COR-L47 (cell line): ENCODE results near the gene ADAM8.
"Not testable (repeated sequence)": the region's sequence is repeated elsewhere in the genome, so short reads cannot be mapped to it uniquely, and the experiment has no call there.

ENCODE experiments used
- DNase-seq: peaks from one replicate; lab custom pipeline; 2025; lab: John Stamatoyannopoulos, UW

The ADAM8 gene

DNA sequence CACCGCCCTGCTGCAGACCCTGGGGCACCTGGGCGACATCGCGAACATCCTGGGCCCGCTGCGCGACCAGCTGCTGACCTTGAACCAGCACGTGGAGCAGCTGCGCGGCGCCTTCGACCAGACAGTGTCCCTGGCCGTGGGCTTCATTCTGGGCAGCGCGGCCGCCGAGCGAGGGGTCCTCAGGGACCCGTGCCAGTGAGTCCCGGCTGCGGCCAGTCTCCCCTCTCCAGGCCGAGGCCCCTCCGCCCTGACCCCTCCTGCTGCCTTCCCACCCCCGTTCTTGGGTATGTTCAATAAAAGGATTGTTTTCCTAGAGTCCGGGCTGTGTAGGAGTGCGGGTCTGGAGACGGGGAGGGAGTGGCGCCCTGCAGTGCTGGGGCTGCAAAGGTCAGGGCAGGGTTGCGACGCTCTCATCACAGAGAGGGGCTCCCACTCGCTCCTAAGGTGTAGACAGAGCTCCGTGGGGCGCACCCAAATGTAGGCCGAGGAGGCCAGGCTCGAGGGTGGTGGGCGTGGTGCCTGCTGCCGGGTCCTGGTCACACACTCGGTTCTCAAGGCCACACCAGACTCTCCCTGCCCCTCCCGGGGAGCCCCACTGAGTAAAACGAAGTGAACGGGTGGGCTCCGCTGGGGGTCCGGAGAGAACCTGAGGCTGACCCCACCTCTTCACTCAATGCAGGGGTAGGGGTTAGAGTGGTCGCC, 45.3 kb downstream of the ADAM8 start:
- no peak for DNase-seq

DNA sequence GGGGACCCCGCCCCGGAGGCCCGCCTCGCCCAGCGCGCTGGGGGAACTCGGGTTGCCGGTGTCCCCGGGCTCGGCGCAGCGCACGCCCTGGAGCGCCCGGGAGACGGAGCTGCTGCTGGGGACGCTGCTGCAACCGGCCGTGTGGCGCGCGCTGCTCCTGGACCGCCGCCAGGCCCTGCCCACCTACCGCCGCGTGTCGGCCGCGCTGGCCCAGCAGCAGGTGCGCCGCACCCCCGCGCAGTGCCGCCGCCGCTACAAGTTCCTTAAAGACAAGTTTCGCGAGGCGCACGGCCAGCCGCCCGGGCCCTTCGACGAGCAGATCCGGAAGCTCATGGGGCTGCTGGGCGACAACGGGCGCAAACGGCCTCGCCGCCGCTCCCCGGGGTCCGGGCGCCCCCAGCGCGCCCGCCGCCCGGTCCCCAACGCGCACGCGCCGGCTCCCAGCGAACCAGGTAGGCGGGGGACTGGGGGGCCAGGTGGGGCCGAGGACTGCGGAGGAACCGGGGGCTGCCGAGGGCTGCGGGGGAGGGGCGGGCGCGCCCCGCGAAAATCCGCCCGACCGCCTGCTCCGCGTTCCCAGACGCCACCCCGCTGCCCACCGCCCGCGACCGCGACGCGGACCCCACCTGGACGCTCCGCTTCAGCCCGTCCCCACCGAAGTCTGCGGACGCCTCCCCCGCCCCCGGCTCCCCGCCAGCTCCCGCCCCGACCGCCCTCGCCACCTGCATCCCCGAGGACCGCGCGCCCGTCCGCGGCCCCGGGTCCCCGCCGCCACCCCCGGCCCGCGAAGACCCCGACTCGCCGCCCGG, 46.1 kb downstream of the ADAM8 start:
- no peak for DNase-seq

DNA sequence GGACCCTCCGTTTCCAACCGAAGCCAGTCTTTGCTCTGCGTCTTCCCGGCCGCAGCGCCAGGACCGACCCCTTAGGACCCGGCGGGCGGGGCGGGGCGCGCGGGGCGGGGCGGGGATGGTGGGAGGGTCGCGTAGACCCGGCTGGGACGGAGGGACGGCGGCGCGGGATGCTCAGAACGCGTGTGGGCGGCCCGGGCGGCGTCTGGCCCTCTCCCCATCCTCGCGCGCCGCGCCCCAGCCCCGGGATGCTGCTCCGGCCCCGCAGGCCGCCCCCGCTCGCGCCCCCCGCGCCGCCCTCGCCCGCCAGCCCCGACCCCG, 46.7 kb downstream of the ADAM8 start, which contains the start of gene UTF1:
Gene UTF1, plus strand, starts transcription at position 174 of the 318 bp plus-strand sequence. Its CDS starts 72 bp downstream, at position 246.
- DNase-seq: no peak

DNA sequence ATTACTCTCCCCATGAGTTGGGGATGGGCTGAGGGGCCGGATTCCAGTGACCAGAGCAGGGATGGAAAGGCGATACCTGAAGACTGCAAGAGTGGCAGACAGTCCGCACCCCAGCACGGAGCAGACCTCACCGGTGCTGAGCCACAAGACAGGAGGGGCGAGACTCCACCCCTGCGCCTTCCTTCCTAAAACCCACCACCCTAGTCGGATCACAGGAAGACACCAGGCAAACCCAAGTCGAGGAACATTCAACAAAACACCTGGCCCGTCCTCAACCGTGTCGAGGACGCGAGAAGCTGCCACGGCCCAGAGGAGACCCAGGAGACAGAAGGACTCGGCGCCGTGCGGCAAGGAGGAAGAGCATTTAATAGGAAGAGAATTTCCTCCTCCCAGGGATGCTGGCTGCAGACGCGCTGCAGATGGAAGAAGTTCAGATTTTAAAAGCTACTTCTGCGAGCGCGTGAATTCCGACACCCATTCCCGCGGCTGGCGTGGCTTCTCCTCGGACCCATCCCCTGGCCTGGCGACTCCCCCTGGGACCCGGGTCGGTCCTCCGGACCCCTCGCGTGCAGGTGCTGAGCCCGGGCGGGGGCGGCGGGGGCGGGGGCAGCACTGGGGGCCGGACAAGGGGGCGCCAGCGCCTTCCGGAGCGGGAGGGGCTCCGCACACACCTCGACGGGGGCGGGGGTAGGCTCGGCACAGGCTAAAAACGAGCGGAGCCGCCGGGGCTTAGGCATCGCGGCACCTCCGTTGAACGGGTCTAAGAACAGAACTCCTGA, 47.2 kb downstream of the ADAM8 start:
- DNase-seq: no peak

DNA sequence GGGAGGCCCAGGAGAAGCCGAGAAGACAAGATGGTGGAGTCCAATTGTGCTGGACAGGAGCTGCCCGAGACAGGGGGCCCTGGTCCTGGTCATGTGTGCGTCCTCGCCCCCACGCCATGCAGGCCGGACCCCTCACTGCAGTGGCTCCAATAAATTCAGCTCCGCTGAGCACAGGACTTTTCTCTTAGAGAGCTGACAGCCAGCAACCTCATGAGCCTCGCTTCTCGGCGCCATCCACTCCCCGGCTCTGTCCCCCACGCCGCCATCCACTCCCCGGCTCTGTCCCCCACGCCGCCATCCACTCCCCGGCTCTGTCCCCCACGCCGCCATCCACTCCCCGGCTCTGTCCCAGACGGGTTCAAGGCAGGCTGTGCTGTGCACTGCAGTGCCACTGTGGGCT, 49.4 kb downstream of the ADAM8 start:
- no peak for DNase-seq

DNA sequence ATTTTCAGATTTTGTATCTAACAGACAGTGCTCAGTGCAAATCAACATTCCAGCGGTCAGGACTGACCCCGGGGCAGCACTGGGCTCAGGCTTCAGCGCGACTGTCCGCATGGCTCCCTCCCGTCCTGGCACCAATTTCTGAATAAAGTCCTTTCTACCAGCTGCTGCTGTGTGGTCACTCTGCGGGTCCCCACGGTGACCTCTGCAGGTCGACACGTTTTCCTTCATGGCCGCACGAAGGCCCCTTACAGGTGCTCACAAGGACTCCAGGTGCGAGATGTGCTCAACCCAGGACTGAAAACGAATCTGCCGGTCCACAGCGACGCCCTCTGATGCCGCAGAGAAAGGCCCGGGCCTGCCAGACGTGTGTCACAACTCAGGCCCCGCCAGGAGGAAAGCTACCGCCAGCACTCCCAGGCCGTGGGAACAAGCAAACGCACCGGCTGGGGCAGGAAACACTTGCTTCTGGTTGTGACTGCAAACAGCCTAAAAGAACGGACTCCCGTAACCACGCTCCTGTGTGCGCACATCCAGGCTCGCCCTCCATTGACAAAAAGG, 50.3 kb downstream of the ADAM8 start:
- no peak for DNase-seq

DNA sequence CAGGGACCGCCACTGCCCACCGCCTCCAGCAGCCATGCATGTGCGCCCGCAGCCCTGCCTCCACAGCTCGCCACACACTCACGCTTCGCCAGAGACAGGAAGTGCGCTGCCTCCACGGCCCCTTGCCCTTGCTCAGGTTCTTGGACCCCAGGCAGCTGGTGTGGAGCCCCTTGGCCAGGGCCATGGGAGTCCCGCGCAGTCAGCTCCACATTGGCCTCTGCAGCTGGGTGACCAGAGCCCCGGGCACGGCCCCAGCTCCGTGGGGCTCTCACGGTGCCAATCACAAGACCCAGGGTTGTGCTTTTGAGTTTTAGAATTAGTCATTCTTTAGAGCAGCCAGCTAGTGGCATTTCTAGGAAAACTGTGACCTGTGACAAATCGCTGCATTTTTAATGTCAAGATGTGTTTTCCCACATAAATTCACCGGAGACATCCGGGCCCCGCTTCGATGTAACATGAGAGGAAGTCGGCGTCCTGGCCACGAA, 50.9 kb downstream of the ADAM8 start:
- no peak for DNase-seq

DNA sequence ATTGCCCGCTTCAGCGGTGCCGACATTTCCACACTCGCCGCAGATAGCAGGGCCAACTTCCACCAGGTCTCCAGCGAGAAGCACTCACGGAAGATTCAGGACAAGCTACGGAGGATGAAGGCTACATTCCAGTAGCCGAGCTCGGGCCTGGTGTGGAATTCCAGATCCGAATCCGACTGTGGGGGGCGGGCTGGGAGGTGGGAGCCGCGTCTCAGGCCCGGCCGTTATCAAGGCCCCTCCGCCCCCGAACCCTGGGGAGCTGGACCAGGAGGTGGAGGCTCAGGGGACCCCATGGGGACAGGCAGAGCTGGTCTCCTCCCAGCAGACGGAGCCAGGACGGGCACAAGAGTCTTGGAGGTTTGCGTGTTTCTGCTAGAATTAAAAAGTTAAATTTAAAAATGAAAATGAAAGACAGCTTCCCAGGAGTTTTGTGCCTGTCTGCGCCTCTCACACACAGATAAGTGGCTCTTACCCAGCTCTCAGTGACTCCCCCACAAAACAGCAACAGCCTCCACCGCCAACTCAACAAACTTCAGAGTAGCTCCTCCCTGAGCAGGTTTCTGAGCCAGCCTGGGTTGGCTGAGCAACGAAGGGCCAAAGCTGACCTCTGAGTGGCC, 51.8 kb downstream of the ADAM8 start:
- no peak for DNase-seq

DNA sequence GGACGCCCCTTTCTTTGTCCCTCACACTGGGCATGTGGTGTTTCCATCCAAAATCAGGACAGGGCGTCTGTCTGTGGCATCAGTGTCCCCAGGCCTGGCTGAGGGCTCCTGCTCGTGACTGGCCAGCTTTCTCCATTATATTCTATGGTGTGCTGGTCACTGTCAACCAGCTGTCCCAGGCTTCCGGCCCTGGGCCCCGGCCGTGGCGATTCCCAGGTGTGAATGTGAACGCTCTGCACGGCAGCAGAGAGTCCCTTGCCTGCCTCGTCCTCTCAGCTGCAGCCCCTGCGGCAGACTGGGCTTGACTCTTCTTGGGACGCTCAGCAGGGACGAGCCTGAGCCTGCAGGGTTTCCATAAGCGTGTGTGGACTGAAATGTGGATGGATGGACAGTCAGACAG, 52.6 kb downstream of the ADAM8 start:
- DNase-seq: no peak

DNA sequence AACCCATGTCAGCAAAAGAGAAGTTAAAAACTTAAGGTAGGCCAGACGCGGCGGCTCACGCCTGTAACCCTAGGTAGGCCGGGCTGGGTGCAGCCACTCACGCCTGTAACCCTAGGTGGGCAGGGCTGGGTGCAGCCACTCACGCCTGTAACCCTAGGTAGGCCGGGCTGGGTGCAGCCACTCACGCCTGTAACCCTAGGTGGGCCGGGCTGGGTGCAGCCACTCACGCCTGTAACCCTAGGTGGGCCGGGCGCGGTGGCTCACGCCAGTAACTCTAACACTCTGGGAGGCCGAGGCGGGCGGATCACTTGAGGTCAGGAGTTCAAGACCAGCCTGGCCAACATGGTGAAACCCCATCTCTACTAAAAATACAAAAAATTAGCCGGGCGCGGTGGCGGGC, 54.9 kb downstream of the ADAM8 start:
- DNase-seq: not testable (repeated sequence)

DNA sequence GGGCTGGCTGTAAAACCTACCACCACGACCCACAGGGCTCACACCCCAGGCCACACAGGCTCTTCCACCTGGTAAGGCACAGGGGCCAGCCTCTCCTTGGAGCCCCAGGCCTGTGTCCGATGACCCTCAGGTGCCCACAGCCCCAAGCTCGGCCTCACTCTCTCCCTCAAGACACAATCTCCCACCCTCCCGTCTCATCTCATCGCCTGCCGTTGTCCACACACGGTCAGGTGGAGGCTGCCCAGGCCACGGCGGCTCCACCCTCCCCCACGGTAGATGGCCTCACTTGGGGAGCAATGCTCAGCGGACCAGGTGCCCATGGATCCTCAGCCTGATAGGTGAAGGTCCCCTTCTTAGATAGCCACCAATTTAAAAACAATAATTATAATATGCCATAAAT, 55.3 kb downstream of the ADAM8 start:
- DNase-seq: no peak

DNA sequence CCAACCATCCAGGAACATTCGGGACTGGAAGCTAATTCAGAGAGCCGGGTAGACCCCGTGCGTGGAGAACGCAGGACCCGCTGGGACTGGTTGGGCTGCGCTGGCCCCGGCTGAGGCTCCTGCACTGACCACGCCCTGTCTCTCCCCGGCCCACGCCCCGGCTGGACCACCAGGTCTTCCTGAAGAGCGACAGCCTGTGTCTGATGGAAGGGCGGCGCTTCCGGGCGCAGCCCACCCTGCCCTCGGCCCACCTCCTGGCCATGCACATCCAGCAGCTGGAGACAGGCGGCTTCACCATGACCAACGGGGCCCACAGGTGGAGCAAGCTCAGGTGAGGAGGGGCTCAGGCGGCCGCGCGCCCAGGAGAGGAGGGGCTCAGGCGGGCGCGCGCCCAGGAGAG, 56.9 kb downstream of the ADAM8 start:
- DNase-seq: no peak

DNA sequence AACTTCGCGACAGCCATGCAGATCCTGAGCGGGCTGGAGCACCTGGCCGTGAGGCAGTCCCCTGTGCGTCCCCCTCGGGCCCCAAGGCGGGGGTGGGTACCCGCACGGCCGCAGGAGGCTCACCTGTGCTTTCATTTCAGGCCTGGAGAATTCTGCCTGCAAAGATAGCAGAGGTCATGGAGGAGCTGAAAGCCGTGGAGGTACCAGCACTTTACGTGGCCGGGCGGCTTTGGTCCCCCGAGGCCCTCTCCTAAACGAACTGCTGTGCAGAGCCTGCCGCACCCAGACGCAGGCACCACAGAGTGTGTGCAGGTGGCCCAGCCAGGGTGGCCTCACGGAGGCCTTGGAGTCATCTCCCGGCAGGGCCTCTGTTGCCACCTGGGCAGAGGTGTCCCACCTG, 57.8 kb downstream of the ADAM8 start:
- DNase-seq: no peak

DNA sequence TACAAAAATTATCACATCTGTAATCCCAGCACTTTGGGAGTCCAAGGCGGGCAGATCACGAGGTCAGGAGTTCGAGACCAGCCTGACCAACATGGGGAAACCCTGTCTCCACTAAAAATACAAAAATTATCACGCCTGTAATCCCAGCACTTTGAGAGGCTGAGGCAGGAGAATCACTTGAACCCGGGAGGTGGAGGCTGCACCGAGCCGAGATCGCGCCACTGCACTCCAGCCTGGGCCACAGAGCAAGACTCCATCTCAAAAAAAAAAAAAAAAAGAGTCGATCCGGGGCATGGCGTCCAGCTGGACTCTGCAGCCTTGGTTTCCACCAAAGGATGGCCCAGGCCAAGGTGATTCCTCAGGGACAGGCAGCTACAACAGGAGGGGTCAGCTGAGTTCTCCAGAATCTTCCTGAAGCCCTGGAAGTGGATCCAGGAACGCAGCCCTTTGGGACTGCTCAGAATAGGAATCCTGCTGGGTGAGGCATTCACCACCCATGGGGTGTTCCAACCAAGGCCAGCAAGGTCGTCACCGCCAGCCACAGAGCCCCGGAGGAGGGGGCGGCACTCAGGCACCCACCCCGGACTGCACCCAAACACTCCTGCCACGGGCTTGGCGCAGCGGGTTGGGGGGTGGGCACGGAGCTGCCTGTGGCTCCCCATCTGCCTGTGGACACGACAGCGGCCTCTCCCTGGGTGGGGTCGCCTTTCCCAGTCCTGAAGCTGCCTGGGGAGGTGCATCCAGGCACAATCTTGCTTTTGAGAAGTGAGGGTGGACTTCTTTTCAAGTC, 58.7 kb downstream of the ADAM8 start:
- no peak for DNase-seq

DNA sequence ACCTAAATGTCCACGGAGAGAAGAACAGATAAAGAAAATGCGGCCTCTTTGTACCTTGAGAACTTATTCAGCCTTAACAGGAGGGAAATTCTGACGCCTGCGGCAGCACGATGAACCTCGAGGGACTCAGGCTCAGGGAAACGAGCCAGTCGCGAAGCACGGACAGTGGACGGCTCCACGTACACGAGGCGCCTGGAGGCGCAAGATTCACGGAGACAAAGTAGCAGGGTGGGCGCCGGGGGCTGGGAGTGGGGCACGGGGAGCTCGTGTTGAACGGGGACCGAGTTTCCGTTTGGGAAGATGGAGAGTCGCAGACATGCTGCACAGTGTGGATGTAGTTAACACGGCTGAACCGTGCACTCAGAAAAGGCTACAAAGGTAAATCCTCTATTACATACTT, 59.9 kb downstream of the ADAM8 start:
- DNase-seq: no peak

DNA sequence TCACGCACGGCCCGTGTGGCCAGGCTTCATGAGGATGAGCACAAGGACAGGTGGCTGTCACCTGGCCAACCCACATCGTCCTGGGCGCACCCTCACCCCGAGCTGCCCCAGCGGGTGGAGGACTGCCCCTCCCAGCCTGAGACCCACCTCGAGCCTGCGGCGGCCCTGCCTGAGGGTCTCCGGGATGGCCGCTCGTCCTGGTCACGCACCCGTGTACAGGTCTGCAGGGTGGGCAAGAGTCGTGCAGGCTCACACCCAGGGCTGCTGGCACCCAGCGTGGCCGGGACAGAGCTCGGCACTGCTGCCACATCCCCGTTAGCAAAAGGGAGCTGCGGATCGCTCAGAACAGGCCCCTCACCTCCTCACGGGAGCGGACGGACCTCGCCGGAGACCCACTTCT, 61.1 kb downstream of the ADAM8 start:
- DNase-seq: no peak

DNA sequence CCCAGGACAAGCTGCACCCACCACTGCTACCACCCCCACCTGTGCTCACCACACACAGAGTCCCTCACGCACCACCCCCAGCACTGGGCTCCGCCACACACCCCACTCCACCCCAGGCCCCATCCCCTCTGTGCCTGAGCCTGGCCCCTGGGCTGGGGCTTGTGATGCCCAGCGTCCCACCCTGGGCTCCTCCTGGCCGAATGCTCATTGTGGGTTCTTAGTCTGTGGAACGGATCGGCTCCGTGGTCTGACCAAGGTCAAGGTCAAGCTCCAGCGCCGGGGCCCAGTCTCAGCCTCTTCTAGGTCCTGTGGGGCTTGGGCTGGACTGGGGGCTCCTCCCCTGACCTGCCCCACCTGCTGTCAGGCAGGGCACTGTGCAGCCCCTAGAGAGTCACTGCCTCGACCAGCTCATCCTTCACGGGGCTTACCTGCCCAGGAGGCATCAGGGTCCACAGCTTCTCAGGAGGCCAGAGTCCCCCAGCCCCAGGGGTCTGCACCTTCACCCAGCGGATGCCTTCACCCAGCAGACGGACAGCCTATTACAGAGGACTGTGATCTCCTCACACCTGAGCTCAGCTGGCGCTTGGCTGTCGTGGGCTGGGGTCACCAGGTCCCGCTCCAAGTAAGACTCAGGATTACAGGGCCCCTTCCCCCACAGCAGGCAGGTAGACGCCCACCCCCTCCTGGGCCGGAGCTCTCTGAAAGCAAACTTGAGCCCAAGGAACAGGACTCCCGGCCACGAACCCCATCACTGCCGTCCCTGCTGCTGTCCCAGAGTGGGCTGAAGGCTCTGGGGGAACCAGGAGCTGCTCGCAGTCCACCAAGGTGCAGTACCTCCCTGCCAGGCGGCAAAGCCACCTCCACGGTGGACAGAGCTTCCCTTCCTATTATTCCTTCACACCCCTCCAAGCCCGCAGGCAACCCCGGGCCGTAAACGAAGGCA, 61.9 kb downstream of the ADAM8 start:
- no peak for DNase-seq

DNA sequence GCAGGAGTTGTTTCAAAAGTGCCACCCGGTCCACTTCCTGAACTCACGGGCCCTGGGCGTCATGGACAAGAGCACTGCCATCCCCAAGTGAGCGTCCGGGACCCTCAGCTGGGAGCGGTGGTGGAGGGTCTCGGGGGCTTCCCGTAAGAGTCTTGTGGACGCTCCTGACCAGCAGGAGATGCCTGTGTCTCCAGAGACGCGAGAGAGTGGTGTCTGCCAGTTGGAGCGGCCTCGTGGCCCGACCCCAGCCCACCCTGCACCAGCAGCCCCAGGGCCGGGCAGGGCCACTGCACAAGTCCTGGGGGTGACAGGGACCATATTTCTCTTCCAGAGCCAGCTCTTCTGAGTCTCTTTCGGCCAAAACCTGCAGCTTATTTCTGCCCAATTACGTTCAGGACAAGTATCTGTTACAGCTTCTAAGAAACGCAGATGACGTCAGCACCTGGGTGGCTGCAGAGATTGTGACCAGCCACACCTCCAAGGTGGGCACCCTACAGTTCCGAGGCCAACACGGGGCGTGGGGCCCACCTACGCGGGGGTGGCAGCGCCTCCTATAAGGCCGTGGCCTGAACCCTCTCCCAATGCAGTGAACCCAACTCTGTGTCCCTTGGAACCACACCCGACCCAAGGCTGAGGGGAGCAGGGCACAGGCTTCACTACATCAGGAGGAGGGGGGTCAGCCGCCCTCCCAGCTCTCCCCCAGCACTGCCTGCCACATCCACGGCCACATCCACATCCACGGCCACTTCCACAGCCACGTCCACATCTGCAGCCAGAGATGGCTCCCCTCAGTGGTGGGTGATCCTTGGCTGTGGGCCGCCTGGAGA, 62.8 kb downstream of the ADAM8 start:
- no peak for DNase-seq

DNA sequence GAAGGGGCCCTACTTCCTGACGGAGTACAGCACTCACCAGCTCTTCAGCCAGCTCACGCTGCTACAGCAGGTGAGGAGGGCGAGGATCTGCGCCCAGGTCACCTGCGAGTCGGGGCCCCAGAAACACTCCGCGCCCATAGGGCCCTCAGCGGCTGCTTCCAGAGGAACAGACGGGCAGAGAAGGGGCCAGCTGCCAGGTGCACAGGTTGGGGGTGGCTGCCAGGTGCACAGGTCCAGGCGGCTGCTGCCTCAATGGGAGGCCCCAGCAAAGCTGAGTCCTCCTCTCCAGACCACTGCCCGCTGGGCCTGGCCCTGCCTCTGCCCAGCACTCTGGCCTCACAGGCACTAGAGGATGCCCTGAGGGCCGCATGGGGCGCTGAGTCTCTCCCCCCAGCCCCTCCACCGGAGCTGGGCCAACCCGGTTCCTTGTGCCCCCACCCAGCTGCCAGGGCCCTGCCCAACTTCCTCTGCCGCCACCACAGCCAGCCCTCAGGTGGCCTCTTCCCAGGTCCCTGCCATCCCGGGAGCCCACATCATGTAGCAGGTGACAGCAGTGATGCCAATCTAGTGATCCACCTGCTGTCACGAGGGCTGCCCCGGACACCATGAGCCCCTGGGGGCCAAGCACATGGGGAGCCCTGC, 63.7 kb downstream of the ADAM8 start:
- DNase-seq: no peak
